WTC11 (cell line): ENCODE measurements around the gene F8. TPM values are rescaled to one million over a fixed set of nuclear protein-coding genes. Genes with fewer than 3 reads are reported as not detected.

Experiments
- ATAC-seq: fragments of 200-7000 bp; cut with Tn5 transposase; 2 replicates; pipeline ENCODE4 v1.10.0; 2021; ENCODE audit warnings: mild to moderate bottlenecking, moderate library complexity
- CTCF ChIA-PET: fragments of 300-600 bp; sonication (Branson Sonifier 250); formaldehyde crosslinking; loops from one replicate; lab custom pipeline; 2021; ENCODE audit warnings: antibody characterized with exemption; lab: Charles Lee
- POLR2A ChIA-PET: fragments of 350-600 bp; sonication (Branson Sonifier 250); formaldehyde crosslinking; loops from one replicate; lab custom pipeline; 2021; ENCODE audit warnings: antibody characterized with exemption; lab: Charles Lee
- DNase-seq: peaks from one replicate; pipeline ENCODE4 v3.0.0; 2021; ENCODE audit warnings: low spot score
- H3K27ac Mint-ChIP-seq: 2 replicates; pipeline ENCODE4 v1.8.0; 2021; ENCODE audit warnings: mixed read lengths
- H3K27me3 Mint-ChIP-seq: 2 replicates; pipeline ENCODE4 v1.8.0; 2021; ENCODE audit warnings: low read depth, mild to moderate bottlenecking, moderate library complexity, mixed read lengths
- H3K36me3 Mint-ChIP-seq: 2 replicates; pipeline ENCODE4 v1.8.0; 2021; ENCODE audit warnings: mixed read lengths
- H3K4me1 Mint-ChIP-seq: 2 replicates; pipeline ENCODE4 v1.8.0; 2022; ENCODE audit warnings: mixed read lengths
- H3K4me3 Mint-ChIP-seq: 2 replicates; pipeline ENCODE4 v1.8.0; 2021; ENCODE audit warnings: mild to moderate bottlenecking, moderate library complexity, mixed read lengths
- H3K9me3 Mint-ChIP-seq: 2 replicates; pipeline ENCODE4 v1.8.0; 2021; ENCODE audit warnings: mixed read lengths
- AR ChIP-seq: fragments of 250-450 bp; sonication (Bioruptor Pico); IDR thresholded peaks from 2 replicates; pipeline ENCODE4 v1.9.0; 2021; ENCODE audit warnings: mild to moderate bottlenecking
- ATF1 ChIP-seq: sonication (generic); formaldehyde crosslinking; IDR thresholded peaks from 2 replicates; pipeline ENCODE4 v1.8.1; 2023; ENCODE audit warnings: mild to moderate bottlenecking, moderate library complexity, missing genetic modification reagents
- ESRRA ChIP-seq: sonication (generic); formaldehyde crosslinking; IDR thresholded peaks from 2 replicates; pipeline ENCODE4 v1.8.1; 2022; ENCODE audit warnings: mild to moderate bottlenecking, missing genetic modification reagents, borderline replicate concordance
- GRHL2 ChIP-seq: fragments of 250-450 bp; sonication (Bioruptor Pico); IDR thresholded peaks from 2 replicates; pipeline ENCODE4 v1.8.0; 2022; ENCODE audit warnings: mild to moderate bottlenecking, moderate library complexity; ENCODE audit not compliant: insufficient replicate concordance, severe bottlenecking
- IRF2 ChIP-seq: sonication (generic); formaldehyde crosslinking; IDR thresholded peaks from 2 replicates; pipeline ENCODE4 v1.8.0; 2022; ENCODE audit warnings: low read depth, missing genetic modification reagents, borderline replicate concordance
- MYBL2 ChIP-seq: sonication (generic); formaldehyde crosslinking; IDR thresholded peaks from 2 replicates; pipeline ENCODE4 v1.8.1; 2023; ENCODE audit warnings: mild to moderate bottlenecking, moderate library complexity, missing genetic modification reagents
- OVOL2 ChIP-seq: fragments of 250-450 bp; sonication (Bioruptor Pico); IDR thresholded peaks from 2 replicates; pipeline ENCODE4 v1.9.0; 2021; ENCODE audit warnings: mild to moderate bottlenecking, borderline replicate concordance
- ZNF219 ChIP-seq: sonication (generic); formaldehyde crosslinking; IDR thresholded peaks from 2 replicates; pipeline ENCODE4 v1.8.0; 2023; ENCODE audit warnings: missing genetic modification reagents, mild to moderate bottlenecking, borderline replicate concordance
- ZNF232 ChIP-seq: sonication (generic); formaldehyde crosslinking; IDR thresholded peaks from 2 replicates; pipeline ENCODE4 v1.8.0; 2022; ENCODE audit warnings: mild to moderate bottlenecking, missing genetic modification reagents
- ZNF425 ChIP-seq: fragments of 250-450 bp; sonication (Bioruptor Pico); conservative IDR thresholded peaks from 2 replicates; pipeline ENCODE4 v1.9.0; 2021; ENCODE audit warnings: mild to moderate bottlenecking
- ZNF671 ChIP-seq: fragments of 250-450 bp; sonication (Bioruptor Pico); IDR thresholded peaks from 2 replicates; pipeline ENCODE4 v1.8.0; 2021; ENCODE audit warnings: mild to moderate bottlenecking
- total RNA-seq: library from RNA; stranded (reverse); gene quantifications from 3 replicates; pipeline ENCODE4 v1.2.3, GENCODE V29; 2021
- TF ChIP-seq, protein P1 (sequence below): fragments of 250-450 bp; sonication (Bioruptor Pico); IDR thresholded peaks from 2 replicates; pipeline ENCODE4 v1.9.0; 2021; ENCODE audit warnings: mild to moderate bottlenecking, borderline replicate concordance
- TF ChIP-seq, protein P2 (sequence below): fragments of 250-450 bp; sonication (Bioruptor Pico); IDR thresholded peaks from 2 replicates; pipeline ENCODE4 v1.9.0; 2021; ENCODE audit warnings: mild to moderate bottlenecking
- TF ChIP-seq, protein P3 (sequence below): sonication (generic); formaldehyde crosslinking; IDR thresholded peaks from 2 replicates; pipeline ENCODE4 v1.8.0; 2022; ENCODE audit warnings: missing genetic modification reagents

Gene F8
- total RNA-seq, 1 experiment from 2014 or later, result 1.6 TPM

GRCh38 chrX:154855256-154855655, 167.3 kb downstream of the F8 start:
- TF ChIP-seq ESRRA (CRISPR knock-in tag) (no peak), ATF1 (no peak), MYBL2 (CRISPR knock-in tag) (no peak), OVOL2 (CRISPR knock-in tag) (no peak), GRHL2 (CRISPR knock-in tag) (no peak), ZNF219 (CRISPR knock-in tag) (no peak), IRF2 (CRISPR knock-in tag) (no peak), AR (no peak), ZNF232 (no peak), ZNF671 (no peak), ZNF425 (CRISPR knock-in tag) (no peak)
- TF ChIP-seq, protein P1, sequence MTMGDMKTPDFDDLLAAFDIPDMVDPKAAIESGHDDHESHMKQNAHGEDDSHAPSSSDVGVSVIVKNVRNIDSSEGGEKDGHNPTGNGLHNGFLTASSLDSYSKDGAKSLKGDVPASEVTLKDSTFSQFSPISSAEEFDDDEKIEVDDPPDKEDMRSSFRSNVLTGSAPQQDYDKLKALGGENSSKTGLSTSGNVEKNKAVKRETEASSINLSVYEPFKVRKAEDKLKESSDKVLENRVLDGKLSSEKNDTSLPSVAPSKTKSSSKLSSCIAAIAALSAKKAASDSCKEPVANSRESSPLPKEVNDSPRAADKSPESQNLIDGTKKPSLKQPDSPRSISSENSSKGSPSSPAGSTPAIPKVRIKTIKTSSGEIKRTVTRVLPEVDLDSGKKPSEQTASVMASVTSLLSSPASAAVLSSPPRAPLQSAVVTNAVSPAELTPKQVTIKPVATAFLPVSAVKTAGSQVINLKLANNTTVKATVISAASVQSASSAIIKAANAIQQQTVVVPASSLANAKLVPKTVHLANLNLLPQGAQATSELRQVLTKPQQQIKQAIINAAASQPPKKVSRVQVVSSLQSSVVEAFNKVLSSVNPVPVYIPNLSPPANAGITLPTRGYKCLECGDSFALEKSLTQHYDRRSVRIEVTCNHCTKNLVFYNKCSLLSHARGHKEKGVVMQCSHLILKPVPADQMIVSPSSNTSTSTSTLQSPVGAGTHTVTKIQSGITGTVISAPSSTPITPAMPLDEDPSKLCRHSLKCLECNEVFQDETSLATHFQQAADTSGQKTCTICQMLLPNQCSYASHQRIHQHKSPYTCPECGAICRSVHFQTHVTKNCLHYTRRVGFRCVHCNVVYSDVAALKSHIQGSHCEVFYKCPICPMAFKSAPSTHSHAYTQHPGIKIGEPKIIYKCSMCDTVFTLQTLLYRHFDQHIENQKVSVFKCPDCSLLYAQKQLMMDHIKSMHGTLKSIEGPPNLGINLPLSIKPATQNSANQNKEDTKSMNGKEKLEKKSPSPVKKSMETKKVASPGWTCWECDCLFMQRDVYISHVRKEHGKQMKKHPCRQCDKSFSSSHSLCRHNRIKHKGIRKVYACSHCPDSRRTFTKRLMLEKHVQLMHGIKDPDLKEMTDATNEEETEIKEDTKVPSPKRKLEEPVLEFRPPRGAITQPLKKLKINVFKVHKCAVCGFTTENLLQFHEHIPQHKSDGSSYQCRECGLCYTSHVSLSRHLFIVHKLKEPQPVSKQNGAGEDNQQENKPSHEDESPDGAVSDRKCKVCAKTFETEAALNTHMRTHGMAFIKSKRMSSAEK (CRISPR knock-in tag), result no peak
- TF ChIP-seq, protein P2, sequence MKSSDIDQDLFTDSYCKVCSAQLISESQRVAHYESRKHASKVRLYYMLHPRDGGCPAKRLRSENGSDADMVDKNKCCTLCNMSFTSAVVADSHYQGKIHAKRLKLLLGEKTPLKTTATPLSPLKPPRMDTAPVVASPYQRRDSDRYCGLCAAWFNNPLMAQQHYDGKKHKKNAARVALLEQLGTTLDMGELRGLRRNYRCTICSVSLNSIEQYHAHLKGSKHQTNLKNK, result no peak
- TF ChIP-seq, protein P3, sequence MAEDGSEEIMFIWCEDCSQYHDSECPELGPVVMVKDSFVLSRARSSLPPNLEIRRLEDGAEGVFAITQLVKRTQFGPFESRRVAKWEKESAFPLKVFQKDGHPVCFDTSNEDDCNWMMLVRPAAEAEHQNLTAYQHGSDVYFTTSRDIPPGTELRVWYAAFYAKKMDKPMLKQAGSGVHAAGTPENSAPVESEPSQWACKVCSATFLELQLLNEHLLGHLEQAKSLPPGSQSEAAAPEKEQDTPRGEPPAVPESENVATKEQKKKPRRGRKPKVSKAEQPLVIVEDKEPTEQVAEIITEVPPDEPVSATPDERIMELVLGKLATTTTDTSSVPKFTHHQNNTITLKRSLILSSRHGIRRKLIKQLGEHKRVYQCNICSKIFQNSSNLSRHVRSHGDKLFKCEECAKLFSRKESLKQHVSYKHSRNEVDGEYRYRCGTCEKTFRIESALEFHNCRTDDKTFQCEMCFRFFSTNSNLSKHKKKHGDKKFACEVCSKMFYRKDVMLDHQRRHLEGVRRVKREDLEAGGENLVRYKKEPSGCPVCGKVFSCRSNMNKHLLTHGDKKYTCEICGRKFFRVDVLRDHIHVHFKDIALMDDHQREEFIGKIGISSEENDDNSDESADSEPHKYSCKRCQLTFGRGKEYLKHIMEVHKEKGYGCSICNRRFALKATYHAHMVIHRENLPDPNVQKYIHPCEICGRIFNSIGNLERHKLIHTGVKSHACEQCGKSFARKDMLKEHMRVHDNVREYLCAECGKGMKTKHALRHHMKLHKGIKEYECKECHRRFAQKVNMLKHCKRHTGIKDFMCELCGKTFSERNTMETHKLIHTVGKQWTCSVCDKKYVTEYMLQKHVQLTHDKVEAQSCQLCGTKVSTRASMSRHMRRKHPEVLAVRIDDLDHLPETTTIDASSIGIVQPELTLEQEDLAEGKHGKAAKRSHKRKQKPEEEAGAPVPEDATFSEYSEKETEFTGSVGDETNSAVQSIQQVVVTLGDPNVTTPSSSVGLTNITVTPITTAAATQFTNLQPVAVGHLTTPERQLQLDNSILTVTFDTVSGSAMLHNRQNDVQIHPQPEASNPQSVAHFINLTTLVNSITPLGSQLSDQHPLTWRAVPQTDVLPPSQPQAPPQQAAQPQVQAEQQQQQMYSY, result no peak
- no peaks in the 10 kb centered on the region for H3K4me1 Mint-ChIP-seq
- H3K9me3 Mint-ChIP-seq, result 0 out of 2 replicates have a peak, but pooled peaks cover 3% of the 10 kb centered on the region
- H3K4me3 Mint-ChIP-seq, result no peak overlapping the region
- H3K27ac Mint-ChIP-seq, result no peak overlapping the region
- H3K27me3 Mint-ChIP-seq, result peaks cover 2% of the 10 kb centered on the region
- CTCF ChIA-PET, result no interaction called here
- POLR2A ChIA-PET, result no interaction called here
- DNase-seq (no peak), ATAC-seq (no peak)
- peaks cover 3% of the 10 kb centered on the region; the same call in 1 of the 2 replicates for H3K36me3 Mint-ChIP-seq
